Kidney epithelial cell (primary cell): ENCODE measurements around the gene NKX2-1. TPM values are rescaled to one million over a fixed set of nuclear protein-coding genes. Genes with fewer than 3 reads are reported as not detected.

ENCODE experiments used
- DNase-seq: peaks from one replicate; pipeline ENCODE4 v3.0.0-alpha.2; 2010; ENCODE audit warnings: low read depth
- H3K27me3 ChIP-seq: 2 replicates; pipeline ENCODE4 v1.6.0; 2011; ENCODE audit warnings: low read length; ENCODE audit not compliant: control insufficient read depth, insufficient read depth
- H3K36me3 ChIP-seq: 2 replicates; pipeline ENCODE4 v1.5.1; 2011; ENCODE audit warnings: low read length; ENCODE audit not compliant: control insufficient read depth, insufficient read depth
- H3K4me3 ChIP-seq: 2 replicates; pipeline ENCODE4 v1.5.1; 2011; ENCODE audit warnings: low read depth, mild to moderate bottlenecking, control low read depth, low read length
- total RNA-seq: library from RNA; depleted of rRNA; stranded (reverse); fragments of >200 nt; gene quantifications from 2 replicates; pipeline ENCODE4 v1.2.3, GENCODE V29; 2015
- TF ChIP-seq, protein P1 (sequence below): IDR thresholded peaks from 2 replicates; pipeline ENCODE4 v1.5.1; 2011; ENCODE audit warnings: mild to moderate bottlenecking, moderate library complexity, low read length, control low read depth, inconsistent platforms; ENCODE audit not compliant: insufficient read depth, poor library complexity, severe bottlenecking

The NKX2-1 gene
- total RNA-seq, 1 donor from 2014 or later: not detected

DNA sequence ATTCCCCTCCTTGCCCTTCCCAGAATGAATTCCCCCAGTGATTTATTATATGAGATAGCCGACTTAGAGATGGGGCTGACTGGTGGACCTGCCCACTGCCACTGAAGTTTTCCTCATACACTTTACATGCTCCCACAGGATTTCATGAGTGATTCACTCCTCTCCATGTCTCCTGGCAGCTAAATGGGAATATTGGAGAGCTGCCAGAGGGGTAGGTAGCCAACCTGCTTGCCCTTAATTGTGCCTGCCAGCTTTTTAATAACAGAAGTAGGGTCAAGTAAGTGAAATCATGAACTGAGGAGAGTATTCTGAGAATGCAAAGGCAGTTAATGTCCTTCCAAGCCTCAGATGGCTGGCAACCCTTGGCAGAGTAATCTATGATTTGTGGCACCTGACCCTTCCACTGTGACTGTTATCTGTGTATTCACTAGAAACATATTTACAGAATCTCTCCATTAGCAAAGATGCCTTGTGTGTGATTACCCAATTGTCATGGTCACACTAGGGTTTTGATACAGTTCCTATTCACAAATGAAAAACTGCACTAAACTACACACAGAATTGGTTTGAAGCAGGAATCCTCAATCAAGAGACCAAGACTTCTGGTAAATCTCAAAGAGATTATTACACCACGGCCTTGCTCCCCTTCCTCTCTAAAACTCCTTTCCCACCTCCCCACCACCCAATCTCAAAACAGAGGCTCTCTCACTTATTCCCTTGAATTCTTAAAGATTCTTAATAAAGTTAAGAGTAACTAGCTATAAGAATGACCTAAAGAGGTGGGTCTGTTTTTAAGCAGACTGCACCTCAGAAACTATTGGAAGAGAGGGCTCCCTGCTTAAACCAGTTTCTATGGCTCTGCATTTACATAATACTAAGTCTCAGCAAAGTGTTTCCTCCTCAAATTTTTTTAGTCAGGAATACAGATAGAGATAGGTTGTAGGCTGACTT is 17.2 kb downstream of the NKX2-1 start:
- H3K27me3 ChIP-seq: peaks cover 67% of the 10 kb centered on the region
- no peaks in the 10 kb centered on the region for H3K36me3 ChIP-seq
- no peak for DNase-seq
- H3K4me3 ChIP-seq: no peak overlapping the region
- TF ChIP-seq, protein P1, sequence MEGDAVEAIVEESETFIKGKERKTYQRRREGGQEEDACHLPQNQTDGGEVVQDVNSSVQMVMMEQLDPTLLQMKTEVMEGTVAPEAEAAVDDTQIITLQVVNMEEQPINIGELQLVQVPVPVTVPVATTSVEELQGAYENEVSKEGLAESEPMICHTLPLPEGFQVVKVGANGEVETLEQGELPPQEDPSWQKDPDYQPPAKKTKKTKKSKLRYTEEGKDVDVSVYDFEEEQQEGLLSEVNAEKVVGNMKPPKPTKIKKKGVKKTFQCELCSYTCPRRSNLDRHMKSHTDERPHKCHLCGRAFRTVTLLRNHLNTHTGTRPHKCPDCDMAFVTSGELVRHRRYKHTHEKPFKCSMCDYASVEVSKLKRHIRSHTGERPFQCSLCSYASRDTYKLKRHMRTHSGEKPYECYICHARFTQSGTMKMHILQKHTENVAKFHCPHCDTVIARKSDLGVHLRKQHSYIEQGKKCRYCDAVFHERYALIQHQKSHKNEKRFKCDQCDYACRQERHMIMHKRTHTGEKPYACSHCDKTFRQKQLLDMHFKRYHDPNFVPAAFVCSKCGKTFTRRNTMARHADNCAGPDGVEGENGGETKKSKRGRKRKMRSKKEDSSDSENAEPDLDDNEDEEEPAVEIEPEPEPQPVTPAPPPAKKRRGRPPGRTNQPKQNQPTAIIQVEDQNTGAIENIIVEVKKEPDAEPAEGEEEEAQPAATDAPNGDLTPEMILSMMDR: no peak

DNA sequence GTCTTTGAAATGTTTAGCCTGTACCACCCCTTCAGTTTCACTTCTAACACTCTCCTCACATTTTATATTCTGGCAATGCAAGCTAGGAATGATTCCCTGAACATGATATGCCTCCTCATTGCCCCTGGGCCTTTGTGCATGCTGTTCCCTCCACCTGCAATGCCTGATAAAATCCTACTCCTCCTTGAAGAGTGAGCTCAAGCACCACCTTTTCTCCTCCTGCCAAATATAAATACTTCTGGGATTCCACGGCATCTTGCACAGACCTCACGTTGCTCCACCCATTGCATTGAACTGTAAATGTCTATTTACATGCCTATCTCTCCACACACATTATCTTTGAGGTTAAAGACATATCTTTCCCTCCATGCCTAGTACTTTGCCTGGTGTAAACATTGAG is 21.1 kb downstream of the NKX2-1 start:
- TF ChIP-seq, protein P1: no peak
- no peak for DNase-seq
- Histone ChIP-seq H3K27me3 (peaks cover 33% of the 10 kb centered on the region), H3K36me3 (no peaks in the 10 kb centered on the region), H3K4me3 (no peak overlapping the region)

DNA sequence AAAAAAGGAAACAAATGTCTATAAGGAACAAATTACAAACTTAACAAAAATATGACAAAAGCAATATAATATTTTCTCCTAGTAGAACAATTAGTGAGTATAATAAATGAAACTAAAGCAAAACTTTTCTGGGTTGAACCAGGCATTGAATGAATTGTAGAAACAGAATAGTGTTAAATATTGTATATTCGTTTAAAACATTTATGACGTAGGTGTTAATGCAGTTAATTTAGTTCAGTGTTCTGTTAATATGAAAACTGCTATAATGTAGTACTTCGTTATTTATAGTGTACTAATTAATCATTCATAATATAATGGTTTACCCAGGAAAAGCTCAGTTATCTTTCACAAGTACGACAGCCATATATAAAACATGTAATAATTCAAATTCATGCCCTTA is 23.7 kb downstream of the NKX2-1 start:
- Histone ChIP-seq H3K4me3 (no peak overlapping the region), H3K36me3 (no peaks in the 10 kb centered on the region), H3K27me3 (peaks cover 15% of the 10 kb centered on the region)
- TF ChIP-seq, protein P1: no peak
- DNase-seq: no peak

DNA sequence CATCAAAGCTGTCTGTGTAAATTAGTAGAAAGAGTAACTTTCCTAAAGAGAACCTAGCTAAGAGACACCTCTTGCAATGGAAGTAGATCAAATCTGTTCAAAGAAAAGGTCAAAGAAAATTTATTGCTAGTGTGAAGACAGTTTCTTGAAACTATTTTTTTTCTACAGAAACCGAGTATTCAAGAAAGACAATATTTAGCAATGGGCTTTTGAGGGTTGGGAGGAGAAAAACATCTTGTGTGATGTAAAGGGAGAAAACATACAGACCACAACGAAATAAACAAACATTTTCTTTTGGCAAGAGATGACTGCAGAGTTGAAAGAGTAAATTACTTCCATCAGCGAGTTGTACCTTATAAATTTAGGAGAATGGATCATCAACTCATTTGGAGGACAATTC is 24.4 kb downstream of the NKX2-1 start:
- Histone ChIP-seq H3K27me3 (peaks cover 14% of the 10 kb centered on the region), H3K36me3 (no peaks in the 10 kb centered on the region), H3K4me3 (no peak overlapping the region)
- TF ChIP-seq, protein P1: no peak
- no peak for DNase-seq

- Histone ChIP-seq H3K36me3 (no peaks in the 10 kb centered on the region), H3K27me3 (peaks cover 17% of the 10 kb centered on the region), H3K4me3 (no peak overlapping the region)
- no peak for DNase-seq
- TF ChIP-seq, protein P1: no peak
Observed at GRCh38 chr14:36493761-36494160, 26.3 kb downstream of the NKX2-1 start.
